ENCODE measurements around the gene TECPR2. TPM values are rescaled to one million over a fixed set of nuclear protein-coding genes. Genes with fewer than 3 reads are reported as not detected.

TECPR2 gene
- total and polyA plus RNA-seq, 4 donors = 2.0 to 12.6 (median 5.2) TPM

- no peak for TF ChIP-seq JUND (IDR thresholded peaks at IDR 0.05)
- TF ChIP-seq NR2F2 (IDR thresholded peaks at IDR 0.05) = no peak
- no peak for TF ChIP-seq FOXA2 (IDR thresholded peaks at IDR 0.05)
- TF ChIP-seq FOXA1 (IDR thresholded peaks at IDR 0.05) = no peak
- TF ChIP-seq REST (IDR thresholded peaks at IDR 0.05) = no peak
- no peak for TF ChIP-seq YY1 (IDR thresholded peaks at IDR 0.05)
- no peak for TF ChIP-seq HNF4G (IDR thresholded peaks at IDR 0.05)
- no peak for TF ChIP-seq CTCF (IDR thresholded peaks at IDR 0.05; ENCODE audit: low read depth, low read length, missing input control)
- TF ChIP-seq MAX (IDR thresholded peaks at IDR 0.05) = no peak
- TF ChIP-seq ATF3 (IDR thresholded peaks at IDR 0.05) = no peak
- H3K27ac ChIP-seq (ENCODE audit: low read depth in 1 of 2, low read length in 2 of 2) = no peak overlapping the region
- DNase-seq (ENCODE audit: low spot score) = no peak
- no peak overlapping the region for H3K9ac ChIP-seq (ENCODE audit: low read depth in 1 of 2, low read length in 2 of 2)
- H3K36me3 ChIP-seq (ENCODE audit: control insufficient read depth in 4 of 4, insufficient read depth in 3 of 4, low read depth in 1 of 4, low read length in 3 of 4) = peaks cover 0 to under 1% (median 0%) of the 10 kb centered on the region in 4 donors
- H3K9me3 ChIP-seq (ENCODE audit: control insufficient read depth in 4 of 4, low read length in 3 of 4) = no peaks in the 10 kb centered on the region
- WGBS = 85% methylated on average over 5 of the region's 5 CpGs
- H3K4me3 ChIP-seq (ENCODE audit: low read depth in 1 of 3, low read length in 3 of 3) = no peak overlapping the region
- no peaks in the 10 kb centered on the region for H3K27me3 ChIP-seq (ENCODE audit: control insufficient read depth in 4 of 4, insufficient read depth in 4 of 4, low read length in 3 of 4)
- peaks cover 2 to 8% (median 5%) of the 10 kb centered on the region in 4 donors for H3K4me1 ChIP-seq (ENCODE audit: control insufficient read depth in 4 of 4, insufficient read depth in 4 of 4, low read length in 3 of 4)
Measured at GRCh38 chr14:102511538-102511937, 148.8 kb downstream of the TECPR2 start.

GRCh38 chr14:102512793-102513300 lies 150.1 kb downstream of the TECPR2 start:
- Histone ChIP-seq H3K27me3 (ENCODE audit: control insufficient read depth in 4 of 4, insufficient read depth in 4 of 4, low read length in 3 of 4) (no peaks in the 10 kb centered on the region), H3K9ac (ENCODE audit: low read depth in 1 of 2, low read length in 2 of 2) (no peak overlapping the region), H3K4me3 (ENCODE audit: low read depth in 1 of 3, low read length in 3 of 3) (no peak overlapping the region), H3K27ac (ENCODE audit: low read depth in 1 of 2, low read length in 2 of 2) (no peak overlapping the region), H3K9me3 (ENCODE audit: control insufficient read depth in 4 of 4, low read length in 3 of 4) (no peaks in the 10 kb centered on the region), H3K36me3 (ENCODE audit: control insufficient read depth in 4 of 4, insufficient read depth in 3 of 4, low read depth in 1 of 4, low read length in 3 of 4) (no peaks in the 10 kb centered on the region), H3K4me1 (ENCODE audit: control insufficient read depth in 4 of 4, insufficient read depth in 4 of 4, low read length in 3 of 4) (peaks cover 2 to 18% (median 10%) of the 10 kb centered on the region in 4 donors)
- TF ChIP-seq GABPA (IDR thresholded peaks at IDR 0.05 in 1 of 2, conservative IDR thresholded peaks at IDR 0.05 in 1 of 2) = no peak
- DNase-seq (ENCODE audit: low spot score) = no peak
- WGBS = 86% methylated on average over 11 of the region's 11 CpGs
